ENCODE results near the gene PAK1.

Gene PAK1

GRCh38 chr11:77441426-77441825 lies 32.5 kb downstream of the PAK1 start:
- no peak overlapping the region for H3K4me3 ChIP-seq (ENCODE audit: low read depth, low read length)
- no peak for TF ChIP-seq CTCF (IDR thresholded peaks at IDR 0.05; ENCODE audit: borderline replicate concordance, insufficient read depth, low read depth, low read length)

DNA sequence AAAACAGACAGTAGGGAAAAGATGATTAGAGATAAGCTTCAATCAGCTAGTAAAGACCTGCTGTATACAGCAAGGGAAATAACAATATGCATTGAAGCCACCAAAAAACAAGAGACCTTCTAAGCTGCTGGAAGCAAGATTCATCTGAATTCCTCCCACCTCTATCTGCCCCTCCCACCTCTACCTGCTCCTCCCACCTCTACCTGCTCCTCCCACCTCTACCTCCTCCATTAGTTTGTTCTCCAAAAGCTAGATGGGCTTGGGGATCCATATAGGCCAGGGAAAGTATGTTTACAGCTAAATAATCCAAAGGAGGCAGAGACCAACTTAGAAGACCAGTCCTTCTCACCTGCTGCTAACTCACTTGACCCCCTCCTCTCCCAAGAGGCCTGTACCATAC lies 33.2 kb downstream of the PAK1 start:
- H3K4me3 ChIP-seq (ENCODE audit: low read depth, low read length) = no peak overlapping the region
- no peak for TF ChIP-seq CTCF (IDR thresholded peaks at IDR 0.05; ENCODE audit: borderline replicate concordance, insufficient read depth, low read depth, low read length)

DNA sequence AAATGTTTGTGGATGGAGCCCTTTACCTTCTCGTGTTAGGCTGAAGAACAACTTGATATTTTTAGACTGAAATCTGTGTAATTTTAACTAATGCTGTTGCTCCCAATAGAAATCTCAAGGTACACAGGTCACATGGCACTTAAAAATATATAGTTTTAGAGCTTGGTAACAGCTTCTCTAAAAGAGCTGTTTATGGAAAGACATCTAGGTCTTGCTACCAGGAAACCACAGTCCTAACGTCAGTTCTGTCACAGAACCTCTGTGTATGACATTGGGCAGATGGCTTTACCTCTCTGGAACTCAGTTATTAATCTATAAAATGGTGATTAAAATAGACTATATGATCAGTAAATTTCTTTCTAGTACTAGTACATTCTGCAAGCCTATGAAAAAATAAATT lies 35.4 kb downstream of the PAK1 start:
- H3K4me3 ChIP-seq (ENCODE audit: low read depth, low read length) = no peak overlapping the region
- no peak for TF ChIP-seq CTCF (IDR thresholded peaks at IDR 0.05; ENCODE audit: borderline replicate concordance, insufficient read depth, low read depth, low read length)

DNA sequence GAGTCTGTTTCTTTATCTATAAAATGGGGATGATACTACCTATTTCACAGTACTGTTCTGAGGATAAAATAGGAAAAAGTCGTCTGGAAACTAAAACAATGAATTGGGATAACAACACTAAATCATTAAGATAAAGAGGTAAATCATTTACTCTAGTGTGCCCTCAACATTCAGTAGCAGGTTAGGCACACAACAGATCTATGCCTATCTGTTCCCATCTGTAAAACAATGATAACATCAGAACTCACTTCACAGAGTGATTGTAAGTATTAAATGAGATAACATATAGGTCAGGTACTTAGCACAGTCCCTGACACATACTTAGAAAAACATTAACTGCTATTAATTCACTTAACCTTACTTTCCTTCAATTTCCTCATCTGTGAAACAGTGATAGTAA lies 36.9 kb downstream of the PAK1 start:
- TF ChIP-seq CTCF (IDR thresholded peaks at IDR 0.05; ENCODE audit: borderline replicate concordance, insufficient read depth, low read depth, low read length) = no peak
- no peak overlapping the region for H3K4me3 ChIP-seq (ENCODE audit: low read depth, low read length)

DNA sequence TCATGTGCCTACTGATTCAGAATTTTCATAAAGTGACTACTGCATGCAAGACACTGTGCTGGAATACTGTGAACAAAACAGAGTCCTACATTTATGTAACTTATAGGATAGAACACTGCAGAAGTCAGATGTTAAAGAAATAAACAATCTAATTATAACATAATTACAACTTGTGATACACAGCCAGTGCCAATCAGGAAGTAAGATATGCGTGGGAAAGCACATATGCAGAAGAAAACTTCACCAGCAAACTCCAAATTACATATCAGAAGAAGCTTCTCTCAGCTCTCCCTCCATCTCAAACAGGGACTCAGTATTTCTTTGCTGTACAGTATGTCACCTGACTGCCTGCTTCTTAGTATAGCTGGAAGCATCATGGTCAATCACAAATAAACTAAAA lies 37.4 kb downstream of the PAK1 start:
- TF ChIP-seq CTCF (IDR thresholded peaks at IDR 0.05; ENCODE audit: borderline replicate concordance, insufficient read depth, low read depth, low read length) = no peak
- no peak overlapping the region for H3K4me3 ChIP-seq (ENCODE audit: low read depth, low read length)

GRCh38 chr11:77435972-77436371 lies 37.9 kb downstream of the PAK1 start:
- H3K4me3 ChIP-seq (ENCODE audit: low read depth, low read length) = no peak overlapping the region
- no peak for TF ChIP-seq CTCF (IDR thresholded peaks at IDR 0.05; ENCODE audit: borderline replicate concordance, insufficient read depth, low read depth, low read length)

GRCh38 chr11:77431813-77432212 lies 42.1 kb downstream of the PAK1 start:
- no peak overlapping the region for H3K4me3 ChIP-seq (ENCODE audit: low read depth, low read length)
- no peak for TF ChIP-seq CTCF (IDR thresholded peaks at IDR 0.05; ENCODE audit: borderline replicate concordance, insufficient read depth, low read depth, low read length)
